ENCODE results near the gene ABCG1. TPM values are rescaled to one million over a fixed set of nuclear protein-coding genes. Genes with fewer than 3 reads are reported as not detected.

ABCG1 gene
- total RNA-seq, 1 donor from 2014 or later: 39.5 TPM

- Histone ChIP-seq H3K27me3 (no peaks in the 10 kb centered on the region), H3K36me3 (no peaks in the 10 kb centered on the region), H3K4me1 (no peaks in the 10 kb centered on the region), H3K9me3 (no peaks in the 10 kb centered on the region), H3K27ac (no peak overlapping the region), H3K4me3 (no peak overlapping the region)
- no peak for DNase-seq (ENCODE audit: low spot score in 2 of 2)
- TF ChIP-seq CTCF (IDR thresholded peaks at IDR 0.05): no peak
- intact Hi-C loops (cut with DNase I): no loop called here
These were observed 46.4 kb downstream of the ABCG1 start for GRCh38 chr21:42265231-42265812.

GRCh38 chr21:42266971-42267556 lies 48.1 kb downstream of the ABCG1 start:
- Histone ChIP-seq H3K9me3 (no peaks in the 10 kb centered on the region), H3K36me3 (no peaks in the 10 kb centered on the region), H3K27ac (no peak overlapping the region), H3K4me1 (no peaks in the 10 kb centered on the region), H3K4me3 (no peak overlapping the region), H3K27me3 (no peaks in the 10 kb centered on the region)
- no peak for DNase-seq (ENCODE audit: low spot score in 2 of 2)
- no peak for TF ChIP-seq CTCF (IDR thresholded peaks at IDR 0.05)
- intact Hi-C loops (cut with DNase I): no loop called here

- DNase-seq (ENCODE audit: low spot score in 2 of 2): no peak
- H3K36me3 ChIP-seq: no peaks in the 10 kb centered on the region
- no peaks in the 10 kb centered on the region for H3K4me1 ChIP-seq
- H3K9me3 ChIP-seq: no peaks in the 10 kb centered on the region
- intact Hi-C loops (cut with DNase I): no loop called here
- H3K27ac ChIP-seq: no peak overlapping the region
- TF ChIP-seq CTCF (IDR thresholded peaks at IDR 0.05): no peak
- H3K4me3 ChIP-seq: no peak overlapping the region
- no peaks in the 10 kb centered on the region for H3K27me3 ChIP-seq
These were observed 50.4 kb downstream of the ABCG1 start for GRCh38 chr21:42269386-42269785.

GRCh38 chr21:42271065-42271464 lies 52.1 kb downstream of the ABCG1 start:
- H3K27me3 ChIP-seq: no peaks in the 10 kb centered on the region
- intact Hi-C loops (cut with DNase I): no loop called here
- no peaks in the 10 kb centered on the region for H3K9me3 ChIP-seq
- H3K4me3 ChIP-seq: no peak overlapping the region
- no peak for TF ChIP-seq CTCF (IDR thresholded peaks at IDR 0.05)
- H3K27ac ChIP-seq: no peak overlapping the region
- H3K4me1 ChIP-seq: no peaks in the 10 kb centered on the region
- H3K36me3 ChIP-seq: no peaks in the 10 kb centered on the region
- no peak for DNase-seq (ENCODE audit: low spot score in 2 of 2)

- no peak overlapping the region for H3K4me3 ChIP-seq
- no peaks in the 10 kb centered on the region for H3K4me1 ChIP-seq
- no peaks in the 10 kb centered on the region for H3K9me3 ChIP-seq
- no peaks in the 10 kb centered on the region for H3K36me3 ChIP-seq
- intact Hi-C loops (cut with DNase I): no loop called here
- no peaks in the 10 kb centered on the region for H3K27me3 ChIP-seq
- no peak for DNase-seq (ENCODE audit: low spot score in 2 of 2)
- no peak overlapping the region for H3K27ac ChIP-seq
- no peak for TF ChIP-seq CTCF (IDR thresholded peaks at IDR 0.05)
These were observed 53.4 kb downstream of the ABCG1 start for GRCh38 chr21:42272109-42272962.
